ENCODE measurements around the gene BCL11B.
"Not testable (repeated sequence)": the region's sequence is repeated elsewhere in the genome, so short reads cannot be mapped to it uniquely, and the experiment has no call there.

BCL11B gene

GRCh38 chr14:99236386-99237138 is 35.4 kb downstream of the BCL11B start:
- no peak for DNase-seq

GRCh38 chr14:99235582-99236320 is 36.2 kb downstream of the BCL11B start:
- no peak for DNase-seq

- DNase-seq, result no peak
These were observed 36.9 kb downstream of the BCL11B start for GRCh38 chr14:99234961-99235571.

DNA sequence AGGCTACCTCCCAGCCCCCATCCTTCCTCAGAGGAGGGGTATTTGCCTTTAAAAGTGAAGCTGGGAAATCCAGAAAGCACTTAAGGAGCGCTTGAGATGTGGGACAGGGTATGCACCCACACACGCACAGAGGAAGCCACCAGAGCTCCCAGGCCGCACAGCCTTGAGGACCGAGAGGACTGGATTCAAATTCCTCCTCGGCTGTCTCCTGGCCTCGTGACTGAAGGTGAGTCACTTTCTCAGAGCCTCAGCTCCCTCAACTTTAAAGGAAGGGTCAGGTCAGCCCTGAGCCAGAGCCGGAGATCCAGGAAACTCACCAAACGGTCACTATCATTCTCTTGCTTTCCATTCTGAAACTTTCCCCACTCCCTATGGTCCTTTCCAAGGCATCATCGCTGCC is 37.6 kb downstream of the BCL11B start:
- DNase-seq, result no peak

GRCh38 chr14:99233222-99234035 is 38.6 kb downstream of the BCL11B start:
- no peak for DNase-seq

DNA sequence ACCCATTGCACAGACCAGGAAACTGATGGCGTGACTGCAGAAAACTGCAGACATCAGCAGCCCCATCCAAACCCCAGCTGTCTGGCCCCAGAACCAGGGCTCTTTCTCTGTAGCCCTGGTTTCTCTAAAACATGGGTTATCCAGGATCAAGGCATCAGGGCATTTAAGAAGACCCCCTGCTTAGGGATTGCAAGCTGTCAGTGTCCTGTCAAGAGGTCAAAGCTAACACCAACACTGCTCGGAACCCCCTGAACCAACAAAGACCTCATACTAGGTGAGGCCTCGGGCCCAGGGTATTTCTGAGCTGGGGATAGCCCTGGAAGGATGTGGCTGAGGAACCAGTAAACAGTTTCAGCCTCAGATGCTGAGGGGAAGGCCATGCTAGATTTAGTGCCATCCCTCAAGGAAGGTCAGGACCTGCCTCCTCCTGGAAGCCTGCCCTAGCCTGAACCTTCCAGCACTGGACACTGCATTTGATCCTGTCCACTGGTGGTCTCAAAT is 39.2 kb downstream of the BCL11B start:
- DNase-seq, result no peak

GRCh38 chr14:99231850-99232713 is 39.9 kb downstream of the BCL11B start:
- DNase-seq, result no peak

DNA sequence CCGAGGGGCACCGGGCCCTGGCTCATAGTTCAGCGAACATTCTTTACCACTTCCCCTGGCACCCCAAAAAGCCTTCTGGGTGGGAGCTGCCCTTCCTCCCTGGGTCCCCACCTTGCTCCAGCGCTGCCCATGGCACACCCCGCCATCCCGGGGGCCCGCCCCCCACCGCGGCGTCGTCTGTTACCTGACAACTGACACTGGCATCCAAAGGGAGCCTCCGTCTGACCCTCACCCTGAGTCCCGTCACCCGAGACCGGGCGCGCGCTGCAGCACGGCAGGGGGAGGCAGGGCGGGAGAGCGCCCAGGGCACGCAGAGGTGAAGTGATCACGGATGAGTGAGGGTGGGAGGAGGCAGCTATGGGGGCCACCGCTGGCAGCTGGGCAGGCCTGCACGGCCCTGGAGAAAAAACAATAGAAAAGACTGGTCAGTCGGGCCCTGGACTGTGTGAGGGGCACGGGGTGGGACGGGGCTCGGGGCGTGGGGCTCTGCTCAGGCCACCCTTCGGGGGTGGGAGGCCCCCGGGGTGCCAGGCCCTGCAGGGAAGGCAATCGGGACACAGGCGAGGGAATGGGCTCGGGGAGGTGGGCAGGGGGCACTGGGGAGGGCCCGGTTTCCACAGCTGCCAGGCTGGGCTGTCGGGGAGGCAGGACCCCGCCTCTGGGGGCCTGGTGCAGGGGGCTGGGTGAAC is 40.7 kb downstream of the BCL11B start:
- no peak for DNase-seq

DNA sequence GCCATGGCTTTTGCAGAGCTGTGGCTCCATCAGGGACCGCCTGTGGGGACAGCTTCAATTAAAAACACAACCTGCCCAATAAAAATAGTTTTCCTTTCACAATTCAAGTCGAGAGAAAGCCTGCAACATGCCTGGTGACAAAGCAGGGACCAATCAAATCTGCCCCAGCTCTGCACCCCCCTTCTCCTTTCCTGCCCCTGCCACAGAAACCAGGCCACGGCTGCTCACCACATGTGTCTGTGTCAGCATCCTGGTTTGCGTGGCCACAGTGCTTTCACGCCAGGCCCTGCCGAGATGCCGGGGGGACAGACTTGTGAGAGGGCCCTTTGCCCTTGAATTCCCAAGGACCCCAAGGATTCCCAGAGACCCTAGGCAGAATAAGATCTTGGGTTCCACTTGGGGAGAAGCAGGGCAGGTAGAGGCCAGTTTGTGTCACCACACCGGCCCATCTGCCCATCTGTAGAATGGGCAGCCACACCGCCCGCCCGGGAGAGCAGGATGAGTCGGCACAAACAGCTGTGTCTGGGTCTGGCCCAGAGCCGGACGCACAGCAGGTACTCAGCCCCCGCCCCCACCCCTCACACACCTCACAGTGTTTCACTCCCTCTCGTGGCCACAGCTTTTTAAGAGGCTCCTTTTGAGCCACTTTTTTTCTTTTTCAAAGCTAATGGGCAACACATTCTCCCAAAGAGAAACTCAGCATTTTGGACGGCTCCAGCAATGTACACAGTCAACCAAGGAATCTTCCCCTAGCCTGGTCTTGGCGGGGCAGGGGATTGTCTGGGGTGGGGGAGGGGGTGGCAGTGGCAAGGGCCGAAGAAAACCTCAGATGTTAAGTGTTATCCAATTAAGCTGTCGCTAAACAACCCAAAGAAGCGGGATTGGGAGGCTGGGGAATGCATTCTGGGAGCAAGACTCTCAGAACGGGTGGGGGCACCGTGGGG is 41.5 kb downstream of the BCL11B start:
- DNase-seq, result no peak

DNA sequence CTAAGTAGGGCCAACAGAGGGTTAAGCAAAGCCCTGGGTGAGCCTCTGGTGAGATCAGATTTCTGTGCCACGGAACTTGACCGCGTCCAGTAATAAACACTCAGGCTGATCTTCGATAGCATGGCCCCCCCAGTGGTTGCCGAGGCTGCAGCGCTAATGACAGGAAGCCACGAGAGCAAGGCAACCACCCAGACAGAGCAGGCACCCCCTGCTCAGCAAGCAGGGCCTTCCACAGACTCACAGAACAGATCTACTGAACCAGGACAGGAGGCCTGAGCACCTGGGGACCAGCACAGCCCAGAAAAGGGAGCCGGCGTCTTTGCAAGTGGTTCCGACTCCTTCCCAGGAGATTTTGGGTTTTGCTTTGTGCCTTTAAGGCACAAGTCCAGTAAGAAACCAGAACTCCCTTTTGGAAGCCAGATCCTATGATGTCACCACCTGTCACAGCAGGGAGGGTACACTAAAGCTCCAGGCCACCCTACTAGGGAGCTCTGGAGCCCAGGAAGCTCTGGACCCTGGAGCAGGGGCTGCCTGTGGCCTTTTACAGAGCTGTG is 42.3 kb downstream of the BCL11B start:
- no peak for DNase-seq

DNA sequence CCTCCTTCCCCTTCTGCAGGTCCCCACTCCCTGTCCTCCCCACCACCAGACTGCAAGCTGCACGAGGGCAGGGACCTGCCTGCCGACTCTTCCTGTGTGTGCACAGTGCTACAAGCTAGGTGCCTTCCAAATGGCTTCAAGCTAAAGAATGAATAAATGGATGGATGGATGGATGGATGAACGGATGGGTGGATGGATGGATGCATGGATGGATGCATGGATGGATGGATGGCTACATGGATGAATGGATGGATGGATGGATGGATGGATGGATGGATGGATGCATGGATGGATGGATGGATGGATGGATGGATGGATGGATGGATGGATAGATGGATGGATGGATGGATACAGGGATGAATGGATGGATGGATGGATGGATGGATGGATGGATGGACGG is 43.2 kb downstream of the BCL11B start:
- DNase-seq, result not testable (repeated sequence)

DNA sequence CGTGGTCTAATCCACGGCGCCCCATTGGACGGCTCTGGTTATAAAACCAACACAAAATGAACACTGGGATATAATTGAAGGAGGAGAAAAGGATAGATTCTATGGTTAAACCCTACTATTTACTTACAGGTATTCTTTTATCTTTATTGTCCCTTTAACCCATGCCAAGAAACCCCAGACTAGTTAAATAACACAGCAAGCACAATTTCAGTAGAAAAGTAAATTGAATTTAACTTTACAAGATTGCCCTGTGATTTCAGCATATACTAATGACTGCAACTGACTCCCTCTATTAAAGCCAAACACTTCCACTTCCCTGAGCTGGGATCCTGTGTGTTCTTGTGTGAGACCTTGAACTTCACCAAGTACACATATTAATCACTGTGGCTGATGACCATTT is 45.3 kb downstream of the BCL11B start:
- no peak for DNase-seq

DNA sequence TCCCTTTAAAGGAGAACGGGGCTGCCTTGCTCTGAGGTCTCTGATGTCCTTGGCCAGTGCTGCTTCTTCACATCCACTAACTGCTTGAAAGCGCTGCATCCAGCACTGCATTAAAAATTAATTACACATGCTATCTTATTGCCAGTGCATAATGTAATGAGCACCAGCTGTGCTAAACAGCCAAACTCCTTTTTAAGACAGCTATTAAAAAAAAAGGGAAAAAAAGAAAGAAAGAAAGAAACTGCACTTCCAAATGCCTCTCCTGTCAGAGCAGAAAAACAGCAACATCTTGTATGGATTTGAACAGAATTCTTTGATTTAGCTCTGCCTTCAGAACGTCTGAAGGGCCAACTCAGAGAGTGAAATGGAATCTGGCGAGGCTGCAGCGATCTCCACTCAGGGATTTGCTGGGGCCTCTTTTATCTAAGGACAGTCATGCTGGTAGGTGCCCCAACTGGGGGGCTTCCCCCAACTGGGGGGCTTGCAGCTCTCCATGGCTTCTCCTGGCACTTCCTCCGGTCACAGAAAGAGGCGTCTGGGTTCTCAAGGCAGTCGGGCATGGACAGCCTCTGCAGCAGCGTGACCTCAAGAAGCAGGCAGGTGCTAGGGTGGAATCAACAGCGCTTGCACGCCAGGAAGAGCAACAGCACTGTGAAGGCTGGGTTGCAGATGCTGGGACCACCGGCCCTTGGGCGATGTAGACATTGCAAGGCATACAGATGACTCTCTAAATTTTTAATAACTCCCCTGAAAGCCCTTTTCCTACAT is 46.4 kb downstream of the BCL11B start:
- no peak for DNase-seq

- DNase-seq, result no peak
These were observed 47.0 kb downstream of the BCL11B start for GRCh38 chr14:99224948-99225347.

- no peak for DNase-seq
These were observed 47.7 kb downstream of the BCL11B start for GRCh38 chr14:99224116-99224910.

GRCh38 chr14:99221445-99221844 is 50.6 kb downstream of the BCL11B start:
- no peak for DNase-seq

GRCh38 chr14:99217066-99217955 is 54.7 kb downstream of the BCL11B start:
- DNase-seq, result no peak

All from midbrain (tissue), 1 donor.